Hepatocyte (in vitro differentiated cells): ENCODE data around the gene ASGR2.

Experiments
- EZH2 ChIP-seq: fragments of 200-600 bp; sonication (generic); IDR thresholded peaks from 2 replicates; pipeline ENCODE4 v1.6.1; 2016; ENCODE audit warnings: antibody characterized with exemption, mild to moderate bottlenecking, borderline replicate concordance
- TF ChIP-seq, protein P1 (sequence below): fragments of 200-600 bp; sonication (generic); IDR thresholded peaks from 2 replicates; pipeline ENCODE4 v1.5.1; 2016; ENCODE audit warnings: antibody characterized with exemption, mild to moderate bottlenecking; ENCODE audit not compliant: poor library complexity

DNA sequence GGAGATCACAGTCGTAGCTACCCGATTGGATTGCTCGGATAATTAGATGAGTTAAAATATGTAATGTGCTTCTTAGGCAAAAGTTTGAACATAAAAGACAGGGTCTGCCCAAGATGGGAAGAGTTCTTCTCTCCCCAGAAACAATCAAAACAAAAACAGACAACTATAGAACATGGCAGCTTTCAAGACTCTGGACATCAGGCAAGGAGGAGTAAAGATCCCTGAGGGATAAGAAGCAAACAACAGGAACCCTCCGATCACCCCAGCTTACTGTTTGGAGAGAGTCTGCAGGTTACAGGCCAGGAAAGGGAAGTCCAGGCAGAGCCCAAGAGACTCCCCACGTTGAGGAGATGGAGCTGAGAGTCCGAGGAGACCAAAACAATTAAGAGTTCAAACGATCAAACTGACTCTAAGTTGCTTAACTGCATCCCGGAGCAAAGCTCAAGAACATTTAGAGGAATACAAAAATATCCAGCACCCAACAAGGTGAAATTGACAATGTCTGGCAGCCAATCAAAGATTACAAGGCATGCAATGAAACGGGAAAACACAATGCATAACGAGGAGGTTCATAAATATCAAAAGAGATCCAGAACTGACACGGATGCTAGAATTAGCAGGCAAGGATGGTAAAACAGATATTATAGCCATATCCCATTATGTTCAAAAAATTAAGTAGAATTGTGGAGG lies 3.9 kb downstream of the ASGR2 start:
- TF ChIP-seq EZH2, result no peak
- TF ChIP-seq, protein P1, sequence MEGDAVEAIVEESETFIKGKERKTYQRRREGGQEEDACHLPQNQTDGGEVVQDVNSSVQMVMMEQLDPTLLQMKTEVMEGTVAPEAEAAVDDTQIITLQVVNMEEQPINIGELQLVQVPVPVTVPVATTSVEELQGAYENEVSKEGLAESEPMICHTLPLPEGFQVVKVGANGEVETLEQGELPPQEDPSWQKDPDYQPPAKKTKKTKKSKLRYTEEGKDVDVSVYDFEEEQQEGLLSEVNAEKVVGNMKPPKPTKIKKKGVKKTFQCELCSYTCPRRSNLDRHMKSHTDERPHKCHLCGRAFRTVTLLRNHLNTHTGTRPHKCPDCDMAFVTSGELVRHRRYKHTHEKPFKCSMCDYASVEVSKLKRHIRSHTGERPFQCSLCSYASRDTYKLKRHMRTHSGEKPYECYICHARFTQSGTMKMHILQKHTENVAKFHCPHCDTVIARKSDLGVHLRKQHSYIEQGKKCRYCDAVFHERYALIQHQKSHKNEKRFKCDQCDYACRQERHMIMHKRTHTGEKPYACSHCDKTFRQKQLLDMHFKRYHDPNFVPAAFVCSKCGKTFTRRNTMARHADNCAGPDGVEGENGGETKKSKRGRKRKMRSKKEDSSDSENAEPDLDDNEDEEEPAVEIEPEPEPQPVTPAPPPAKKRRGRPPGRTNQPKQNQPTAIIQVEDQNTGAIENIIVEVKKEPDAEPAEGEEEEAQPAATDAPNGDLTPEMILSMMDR, result no peak
